ENCODE measurements around the gene METTL24. TPM values are rescaled to one million over a fixed set of nuclear protein-coding genes. Genes with fewer than 3 reads are reported as not detected.
A peak's percentile ranks its signal among the peaks of the same experiment; 100 is the strongest.
"Not testable (repeated sequence)": the region's sequence is repeated elsewhere in the genome, so short reads cannot be mapped to it uniquely, and the experiment has no call there.

Gene METTL24
- total and polyA plus RNA-seq, 2 donors: 4.3 to 19.2 TPM

DNA sequence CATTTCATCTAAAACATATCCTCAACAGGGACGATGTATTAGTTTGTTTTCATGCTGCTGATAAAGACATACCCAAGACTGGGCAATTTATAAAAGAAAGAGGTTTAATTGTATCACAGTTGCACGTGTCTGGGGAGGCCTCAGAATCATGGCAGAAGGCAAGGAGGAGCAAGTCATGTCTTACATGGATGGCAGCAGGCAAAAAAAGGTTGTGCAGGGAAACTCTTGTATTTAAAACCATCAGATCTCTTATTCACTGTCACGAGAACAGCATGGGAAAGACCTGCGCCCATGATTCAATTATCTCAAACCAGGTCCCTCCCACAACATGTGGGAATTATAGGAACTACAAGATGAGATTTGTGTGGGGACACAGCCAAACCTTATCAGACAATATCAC lies 48.7 kb downstream of the METTL24 start:
- not testable (repeated sequence) for DNase-seq (ENCODE audit: extremely low spot score); H3K4me3 ChIP-seq (ENCODE audit: low read depth, low read length); H3K4me1 ChIP-seq (ENCODE audit: insufficient read depth); H3K27ac ChIP-seq (ENCODE audit: low read depth); H3K36me3 ChIP-seq (ENCODE audit: insufficient read depth)
- 90% methylated on average over 4 of the region's 4 CpGs for WGBS

DNA sequence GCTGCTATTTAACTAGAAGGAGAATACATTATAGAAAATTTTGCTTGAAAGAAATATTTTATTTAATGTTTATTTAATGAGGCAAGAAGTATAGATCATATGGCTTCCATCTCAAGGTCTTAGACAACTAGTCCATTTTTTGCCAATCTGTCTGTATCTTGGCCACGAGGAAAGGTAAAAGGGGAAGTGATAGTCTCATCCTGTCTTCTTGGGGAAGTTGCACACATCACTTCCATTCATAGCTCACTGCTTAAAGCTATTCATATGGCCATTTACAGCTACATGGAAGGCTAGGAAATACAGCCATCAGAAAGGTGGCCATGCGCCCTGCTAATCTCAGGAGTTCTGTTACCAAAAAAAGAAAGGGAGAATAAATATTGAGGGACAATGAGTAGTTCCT lies 50.8 kb downstream of the METTL24 start:
- DNase-seq (ENCODE audit: extremely low spot score): no peak
- Histone ChIP-seq H3K27ac (ENCODE audit: low read depth) (no peak overlapping the region), H3K36me3 (ENCODE audit: insufficient read depth) (no peaks in the 10 kb centered on the region), H3K4me3 (ENCODE audit: low read depth, low read length) (no peak overlapping the region), H3K4me1 (ENCODE audit: insufficient read depth) (no peaks in the 10 kb centered on the region)
- WGBS: 74% methylated on average over 2 of the region's 2 CpGs

DNA sequence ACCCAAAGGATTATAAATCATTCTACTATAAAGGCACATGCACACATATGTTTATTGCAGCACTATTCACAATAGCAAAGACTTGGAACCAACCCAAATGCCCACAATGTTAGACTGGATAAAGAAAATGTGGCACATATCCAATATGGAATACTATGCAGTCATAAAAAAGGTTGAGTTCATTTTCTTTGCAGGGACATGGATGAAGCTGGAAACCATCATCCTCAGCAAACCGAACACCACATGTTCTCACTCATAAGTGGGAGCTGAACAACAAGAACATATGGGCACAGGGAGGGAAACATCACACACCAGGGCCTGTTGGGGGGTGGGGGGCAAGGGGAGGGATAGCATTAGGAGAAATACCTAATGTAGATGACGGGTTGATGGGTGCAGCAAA lies 52.3 kb downstream of the METTL24 start:
- not testable (repeated sequence) for H3K4me1 ChIP-seq (ENCODE audit: insufficient read depth); H3K36me3 ChIP-seq (ENCODE audit: insufficient read depth); H3K4me3 ChIP-seq (ENCODE audit: low read depth, low read length); H3K27ac ChIP-seq (ENCODE audit: low read depth); DNase-seq (ENCODE audit: extremely low spot score)
- 96% methylated on average over 2 of the region's 2 CpGs for WGBS

DNA sequence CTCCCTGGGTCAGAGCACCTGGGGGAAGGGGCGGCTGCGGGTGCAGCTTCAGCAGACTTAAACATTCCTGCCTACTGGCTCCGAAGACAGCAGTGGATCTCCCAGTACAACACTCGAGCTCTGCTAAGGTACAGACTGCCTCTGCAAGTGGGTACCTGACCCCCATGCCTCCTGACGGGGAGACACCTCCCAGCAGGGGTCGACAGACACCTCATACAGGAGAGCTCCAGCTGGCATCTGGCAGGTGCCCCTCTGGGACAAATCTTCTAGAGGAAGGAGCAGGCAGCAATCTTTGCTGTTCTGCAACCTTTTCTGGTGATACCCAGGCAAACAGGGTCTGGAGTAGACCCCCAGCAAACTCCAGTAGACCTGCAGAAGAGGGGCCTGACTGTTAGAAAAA lies 54.5 kb downstream of the METTL24 start:
- WGBS: 88% methylated on average over 6 of the region's 6 CpGs
- not testable (repeated sequence) for DNase-seq (ENCODE audit: extremely low spot score); H3K4me1 ChIP-seq (ENCODE audit: insufficient read depth); H3K36me3 ChIP-seq (ENCODE audit: insufficient read depth); H3K27ac ChIP-seq (ENCODE audit: low read depth); H3K4me3 ChIP-seq (ENCODE audit: low read depth, low read length)

DNA sequence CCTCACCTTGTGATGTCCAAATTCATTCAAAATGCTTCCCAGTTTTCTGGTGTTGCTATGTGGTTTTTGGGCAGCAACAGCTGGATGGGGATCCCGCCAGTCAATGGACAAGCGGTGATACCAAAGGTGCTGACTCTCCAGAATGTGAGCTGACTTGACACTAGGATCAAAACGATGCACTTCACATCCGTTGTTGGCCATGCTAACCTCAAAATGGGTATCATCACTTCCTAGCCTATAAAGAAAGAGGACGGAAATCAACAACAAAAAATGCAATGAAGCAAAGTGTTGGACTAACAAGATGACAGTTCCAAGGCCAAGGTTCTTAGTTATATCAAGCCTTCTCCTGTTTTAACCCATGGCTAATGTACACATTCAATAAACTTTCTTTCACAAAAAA lies 59.2 kb downstream of the METTL24 start:
- H3K36me3 ChIP-seq (ENCODE audit: insufficient read depth): no peaks in the 10 kb centered on the region
- WGBS: 89% methylated on average over 5 of the region's 5 CpGs
- no peak overlapping the region for H3K27ac ChIP-seq (ENCODE audit: low read depth)
- DNase-seq (ENCODE audit: extremely low spot score): no peak
- H3K4me1 ChIP-seq (ENCODE audit: insufficient read depth): no peaks in the 10 kb centered on the region
- H3K4me3 ChIP-seq (ENCODE audit: low read depth, low read length): no peak overlapping the region

DNA sequence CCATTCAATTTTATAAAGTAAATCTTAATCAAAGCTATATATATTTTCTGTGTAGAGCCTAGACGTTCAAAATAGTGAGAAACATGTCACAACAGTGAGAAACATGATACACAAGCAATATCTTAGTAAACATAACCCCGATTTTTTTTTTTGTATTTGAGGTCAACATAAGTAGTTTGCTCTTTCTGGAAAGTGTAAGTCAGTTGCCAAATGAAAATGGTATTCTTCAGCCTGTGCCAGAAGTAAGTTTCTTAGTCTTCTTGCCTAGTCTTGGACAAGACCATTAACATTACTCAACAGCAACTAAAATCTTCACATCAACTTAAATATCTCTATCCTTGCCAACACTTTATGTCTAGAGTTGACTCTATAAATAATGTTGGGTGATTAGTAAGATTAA lies 59.7 kb downstream of the METTL24 start:
- 51% methylated on average over 2 of the region's 2 CpGs for WGBS
- DNase-seq (ENCODE audit: extremely low spot score): no peak
- Histone ChIP-seq H3K27ac (ENCODE audit: low read depth) (no peak overlapping the region), H3K4me3 (ENCODE audit: low read depth, low read length) (no peak overlapping the region), H3K36me3 (ENCODE audit: insufficient read depth) (no peaks in the 10 kb centered on the region), H3K4me1 (ENCODE audit: insufficient read depth) (no peaks in the 10 kb centered on the region)

DNA sequence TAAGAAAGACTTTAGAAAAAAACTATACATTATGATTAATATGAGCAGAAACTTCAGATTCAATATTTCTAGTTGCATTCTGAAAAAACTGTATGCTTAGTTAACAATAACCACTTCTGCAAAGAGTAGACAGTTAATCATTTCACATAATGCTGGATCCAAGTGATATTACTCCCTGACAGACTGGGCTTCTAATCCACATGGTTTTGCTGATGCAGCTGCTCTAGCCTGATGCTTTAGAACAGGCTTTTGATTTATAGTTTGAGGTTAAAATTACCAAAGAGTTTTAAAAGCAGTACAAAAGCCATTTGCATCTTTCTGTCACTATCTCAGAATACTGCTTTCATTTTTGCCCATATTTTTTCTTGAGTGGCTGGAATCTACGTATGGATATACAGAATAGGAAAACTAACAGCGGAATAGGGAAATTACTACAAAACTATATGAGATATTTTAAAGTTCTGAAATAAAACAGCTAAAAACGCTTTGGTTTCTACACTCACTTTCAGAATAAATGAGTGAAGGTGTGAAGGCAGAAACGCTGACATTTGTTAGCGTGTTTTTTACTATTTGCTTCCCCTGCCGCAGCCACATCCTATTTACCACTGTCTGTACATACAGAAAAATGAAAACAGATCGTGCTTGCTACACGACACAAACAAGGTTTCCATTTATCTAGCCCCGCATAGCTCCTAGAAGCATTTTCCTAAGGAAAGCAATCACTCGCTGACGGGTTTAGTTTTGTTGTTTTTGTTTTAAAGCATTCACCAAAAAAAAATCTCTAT lies 61.7 kb downstream of the METTL24 start:
- H3K27ac ChIP-seq (ENCODE audit: low read depth): no peak overlapping the region
- H3K36me3 ChIP-seq (ENCODE audit: insufficient read depth): no peaks in the 10 kb centered on the region
- H3K4me1 ChIP-seq (ENCODE audit: insufficient read depth): no peaks in the 10 kb centered on the region
- H3K4me3 ChIP-seq (ENCODE audit: low read depth, low read length): peak overlapping the region; percentile 32
- no peak for DNase-seq (ENCODE audit: extremely low spot score)
- WGBS: 37% methylated on average over 11 of the region's 11 CpGs

DNA sequence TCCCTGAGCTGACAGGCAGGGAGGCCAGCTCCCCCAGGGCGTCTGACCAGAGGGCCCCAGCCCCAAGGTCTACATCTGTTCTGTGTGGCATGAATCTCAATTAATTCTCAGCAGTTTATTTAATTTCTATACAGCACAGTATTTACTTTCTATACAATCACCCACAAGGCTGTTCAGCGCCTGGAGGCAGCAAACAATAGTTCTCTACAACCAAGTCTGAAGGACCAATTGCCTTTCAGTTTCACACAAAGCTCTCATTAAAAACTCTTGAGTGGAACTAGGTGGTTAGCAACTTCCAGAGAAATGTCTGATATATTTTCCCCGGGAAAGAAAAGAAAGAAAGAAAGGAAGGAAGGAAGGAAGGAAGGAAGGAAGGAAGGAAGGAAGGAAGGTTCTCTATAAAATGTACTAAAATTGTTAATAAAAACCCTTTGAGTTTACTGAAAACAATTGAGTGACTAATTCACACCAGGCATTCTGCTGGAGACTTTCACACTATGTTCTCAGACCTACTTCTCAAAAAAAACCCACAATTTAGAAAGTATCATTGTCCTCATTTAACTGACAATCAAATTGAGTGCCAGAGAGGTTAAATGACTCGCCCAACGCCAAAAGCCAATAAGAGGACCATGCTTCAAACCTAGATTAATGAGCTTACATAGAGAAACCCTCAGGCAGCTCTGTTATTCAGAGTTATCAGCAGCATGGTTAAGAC lies 62.5 kb downstream of the METTL24 start:
- Histone ChIP-seq H3K4me3 (ENCODE audit: low read depth, low read length) (no peak overlapping the region), H3K36me3 (ENCODE audit: insufficient read depth) (no peaks in the 10 kb centered on the region), H3K4me1 (ENCODE audit: insufficient read depth) (no peaks in the 10 kb centered on the region), H3K27ac (ENCODE audit: low read depth) (no peak overlapping the region)
- WGBS: 77% methylated on average over 5 of the region's 5 CpGs
- DNase-seq (ENCODE audit: extremely low spot score): no peak

DNA sequence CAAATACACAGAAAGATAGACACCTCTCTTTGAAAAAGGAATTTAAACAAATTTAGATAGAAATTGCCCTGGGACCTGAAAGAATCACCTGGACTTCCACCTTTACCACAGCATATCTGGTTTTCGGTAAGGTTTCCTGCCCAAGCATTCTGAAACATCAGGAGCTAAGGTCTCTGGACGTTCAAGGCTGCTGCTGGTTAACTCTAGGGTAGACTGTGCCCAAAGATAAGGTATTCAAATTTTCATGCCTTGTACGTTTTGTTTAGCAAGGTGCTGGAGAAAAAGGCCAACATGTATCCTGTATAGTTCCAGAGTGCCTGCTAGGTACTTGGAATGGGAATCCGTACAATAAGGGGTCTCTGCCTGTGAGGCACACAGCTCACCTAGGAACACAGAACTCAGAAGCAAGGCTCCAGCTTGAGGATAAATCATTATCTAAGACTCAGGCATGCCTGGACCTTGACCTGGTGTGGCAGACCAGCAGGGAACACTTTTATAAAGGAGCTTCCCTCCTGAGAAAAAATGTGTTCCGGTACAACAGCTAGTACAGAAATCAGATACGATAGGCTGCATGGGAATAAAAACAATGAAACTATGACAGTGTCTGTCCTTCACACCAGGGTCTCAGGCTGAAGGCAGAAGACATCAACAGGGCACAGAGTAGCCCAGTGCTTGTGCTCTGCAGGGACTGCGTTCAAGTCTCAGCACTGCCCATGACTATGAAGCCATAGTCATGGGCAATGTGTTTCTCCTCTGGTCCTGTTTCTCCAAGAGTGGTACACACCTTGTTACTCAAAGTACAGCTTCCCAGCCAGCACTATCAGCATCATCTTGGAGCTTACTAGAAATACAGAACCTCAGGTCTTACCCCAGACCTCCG lies 70.4 kb downstream of the METTL24 start:
- 88% methylated on average over 8 of the region's 8 CpGs for WGBS

DNA sequence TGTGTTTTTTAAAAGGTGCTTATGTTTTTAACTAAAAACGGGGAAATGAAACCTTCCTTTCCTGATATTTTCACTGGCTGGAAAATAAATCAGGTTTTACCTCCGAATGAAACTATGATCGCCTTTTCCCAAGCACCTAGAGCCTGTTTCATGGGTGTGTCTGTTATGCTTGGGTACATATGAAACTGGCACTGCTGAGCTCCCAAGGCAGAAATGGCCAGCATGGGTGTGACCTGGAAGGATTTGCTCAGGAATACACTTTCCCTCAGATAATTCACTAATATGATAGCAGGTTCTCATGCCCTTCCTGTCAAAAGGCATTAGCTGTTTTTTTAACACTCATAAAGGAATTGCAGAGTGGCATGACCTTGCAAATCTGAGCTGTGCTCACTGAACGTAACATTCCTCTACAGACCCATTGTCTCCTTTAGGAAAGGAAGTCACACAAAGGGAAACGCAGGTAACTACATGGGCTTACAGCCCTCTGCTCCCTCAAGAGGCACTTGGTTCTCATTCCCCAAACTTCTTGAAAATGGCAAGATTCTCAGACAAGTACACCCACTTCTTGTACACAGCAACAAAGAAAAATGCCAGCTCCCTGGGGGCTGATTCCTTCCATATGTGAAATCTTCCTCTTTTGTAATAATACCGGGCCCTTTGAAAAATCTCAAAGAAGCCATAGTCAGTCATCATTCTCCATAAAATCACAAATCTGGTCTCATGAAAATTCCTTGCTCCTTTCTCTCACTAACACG lies 72.7 kb downstream of the METTL24 start:
- Histone ChIP-seq H3K4me1 (ENCODE audit: insufficient read depth) (no peaks in the 10 kb centered on the region), H3K36me3 (ENCODE audit: insufficient read depth) (no peaks in the 10 kb centered on the region), H3K27ac (ENCODE audit: low read depth) (no peak overlapping the region), H3K4me3 (ENCODE audit: low read depth, low read length) (no peak overlapping the region)
- no peak for DNase-seq (ENCODE audit: extremely low spot score)
- 84% methylated on average over 7 of the region's 7 CpGs for WGBS

More for the DNA sequence above, 70.4 kb downstream of the METTL24 start:
- DNase-seq (ENCODE audit: extremely low spot score): no peak
- Histone ChIP-seq H3K36me3 (ENCODE audit: insufficient read depth) (no peaks in the 10 kb centered on the region), H3K4me1 (ENCODE audit: insufficient read depth) (no peaks in the 10 kb centered on the region), H3K4me3 (ENCODE audit: low read depth, low read length) (no peak overlapping the region), H3K27ac (ENCODE audit: low read depth) (no peak overlapping the region)

DNA sequence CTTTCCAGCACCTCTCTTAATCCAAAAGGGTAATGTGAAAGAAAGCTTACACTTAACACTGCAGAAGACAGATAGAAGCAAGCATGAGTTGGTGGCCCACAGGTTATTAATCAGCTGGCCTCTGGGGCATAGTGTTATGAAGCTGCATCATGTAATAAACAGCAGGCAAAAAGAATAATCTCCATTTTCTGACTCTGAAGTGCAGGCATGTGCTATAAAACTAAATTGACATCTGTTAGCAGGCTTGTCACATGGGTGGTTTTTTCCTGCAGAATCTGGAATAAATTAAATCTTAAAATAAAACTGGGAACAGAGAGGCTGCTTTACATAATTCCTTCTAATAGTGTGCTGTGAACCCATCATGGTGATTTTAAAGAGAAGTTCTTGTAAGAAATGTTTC lies 73.3 kb downstream of the METTL24 start:
- DNase-seq (ENCODE audit: extremely low spot score): no peak
- H3K4me1 ChIP-seq (ENCODE audit: insufficient read depth): no peaks in the 10 kb centered on the region
- H3K4me3 ChIP-seq (ENCODE audit: low read depth, low read length): no peak overlapping the region
- no peak overlapping the region for H3K27ac ChIP-seq (ENCODE audit: low read depth)
- no peaks in the 10 kb centered on the region for H3K36me3 ChIP-seq (ENCODE audit: insufficient read depth)

DNA sequence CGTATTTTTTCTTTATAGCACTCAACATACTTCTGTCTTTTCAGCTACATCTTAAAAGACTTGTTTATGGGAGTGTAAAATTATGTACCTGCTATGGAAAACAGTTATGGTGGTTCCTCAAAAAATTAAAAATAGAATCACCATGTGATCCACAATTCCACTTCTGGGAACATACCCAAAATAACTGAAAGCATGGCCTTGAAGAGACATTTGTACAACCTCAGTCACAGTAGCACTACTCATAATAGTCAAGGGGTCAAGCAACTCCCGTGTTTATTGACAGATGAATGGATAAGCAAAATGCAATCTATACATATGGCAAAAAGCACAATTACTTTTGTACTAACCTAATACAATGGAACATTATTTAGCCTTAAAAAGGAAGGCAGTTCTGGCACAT lies 74.5 kb downstream of the METTL24 start:
- no peak overlapping the region for H3K27ac ChIP-seq (ENCODE audit: low read depth)
- DNase-seq (ENCODE audit: extremely low spot score): no peak
- 56% methylated on average over 2 of the region's 2 CpGs for WGBS

DNA sequence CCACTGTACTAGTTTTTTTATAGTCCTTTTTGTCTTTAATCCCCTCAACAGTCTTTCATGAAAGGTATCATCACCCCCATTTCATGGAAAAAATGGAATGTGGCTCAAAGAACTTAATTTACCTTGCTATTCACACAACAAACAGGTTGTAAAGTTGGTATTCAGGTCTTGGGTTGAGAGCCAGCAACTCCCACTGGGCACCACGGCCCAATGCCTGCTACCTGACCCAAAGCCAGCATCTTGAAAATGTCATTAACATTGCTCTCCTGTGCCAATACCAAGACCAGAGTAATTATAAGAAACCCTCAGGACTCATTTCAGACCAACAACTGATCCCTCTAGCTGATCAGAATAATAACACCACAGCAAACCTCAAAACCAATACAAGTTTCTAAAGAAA lies 75.7 kb downstream of the METTL24 start:
- Histone ChIP-seq H3K27ac (ENCODE audit: low read depth) (no peak overlapping the region), H3K4me3 (ENCODE audit: low read depth, low read length) (no peak overlapping the region), H3K4me1 (ENCODE audit: insufficient read depth) (no peaks in the 10 kb centered on the region), H3K36me3 (ENCODE audit: insufficient read depth) (no peaks in the 10 kb centered on the region)
- no peak for DNase-seq (ENCODE audit: extremely low spot score)
- 93% methylated on average over 1 of the region's 1 CpG for WGBS

More for the DNA sequence above, 74.5 kb downstream of the METTL24 start:
- H3K36me3 ChIP-seq (ENCODE audit: insufficient read depth): no peaks in the 10 kb centered on the region
- no peaks in the 10 kb centered on the region for H3K4me1 ChIP-seq (ENCODE audit: insufficient read depth)
- H3K4me3 ChIP-seq (ENCODE audit: low read depth, low read length): no peak overlapping the region
